Activated CD4-positive, alpha-beta T cell treated with anti-CD3 and anti-CD28 coated beads, Interleukin-2, amount 50 U/mL, for 48 hours (primary cell): Measurements from ENCODE around the gene PLPP2.
"Not testable (repeated sequence)": the region's sequence is repeated elsewhere in the genome, so short reads cannot be mapped to it uniquely, and the experiment has no call there.

ENCODE experiments used
- DNase-seq, 2 experiments: peaks; one replicate each; pipeline ENCODE4 v3.0.0-alpha.2; 2020

Gene PLPP2

DNA sequence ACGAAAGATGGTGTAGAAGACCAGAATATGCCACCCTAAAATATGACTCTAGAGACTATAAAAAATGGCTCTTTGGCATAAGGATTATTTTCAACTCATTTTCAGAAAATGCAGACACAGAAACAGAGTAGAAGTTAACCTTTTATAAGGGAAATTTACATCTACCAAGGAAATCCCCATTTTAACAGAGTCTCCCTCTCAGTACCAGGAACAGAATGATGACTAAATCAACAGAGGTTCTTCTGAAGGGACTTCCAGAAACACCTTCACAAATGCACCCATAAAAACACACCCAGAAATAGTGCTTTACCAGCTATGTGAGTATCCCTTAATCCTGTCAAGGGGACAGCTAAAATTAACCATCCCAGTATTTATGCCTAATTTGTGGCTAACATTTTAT lies 29.1 kb downstream of the PLPP2 start:
- no peak for DNase-seq

DNA sequence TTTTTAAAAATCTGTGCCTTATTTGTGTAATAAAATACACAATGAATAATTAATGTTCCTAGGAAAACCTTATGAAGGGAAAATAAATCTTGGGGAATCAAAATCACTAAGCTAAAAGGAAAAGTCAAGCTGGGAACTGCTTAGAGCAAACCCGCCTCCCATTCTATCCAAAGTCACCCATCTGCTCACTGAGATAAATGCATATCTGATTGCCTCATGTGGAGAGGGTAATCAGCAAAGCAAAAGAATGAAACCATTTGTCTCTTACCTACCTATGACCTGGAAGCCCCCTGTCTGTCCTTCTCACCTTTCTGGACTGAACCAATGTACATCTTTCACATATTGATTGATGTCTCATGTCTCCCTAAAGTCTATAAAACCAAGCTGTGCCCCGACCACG lies 34.4 kb downstream of the PLPP2 start:
- not testable (repeated sequence) for DNase-seq

DNA sequence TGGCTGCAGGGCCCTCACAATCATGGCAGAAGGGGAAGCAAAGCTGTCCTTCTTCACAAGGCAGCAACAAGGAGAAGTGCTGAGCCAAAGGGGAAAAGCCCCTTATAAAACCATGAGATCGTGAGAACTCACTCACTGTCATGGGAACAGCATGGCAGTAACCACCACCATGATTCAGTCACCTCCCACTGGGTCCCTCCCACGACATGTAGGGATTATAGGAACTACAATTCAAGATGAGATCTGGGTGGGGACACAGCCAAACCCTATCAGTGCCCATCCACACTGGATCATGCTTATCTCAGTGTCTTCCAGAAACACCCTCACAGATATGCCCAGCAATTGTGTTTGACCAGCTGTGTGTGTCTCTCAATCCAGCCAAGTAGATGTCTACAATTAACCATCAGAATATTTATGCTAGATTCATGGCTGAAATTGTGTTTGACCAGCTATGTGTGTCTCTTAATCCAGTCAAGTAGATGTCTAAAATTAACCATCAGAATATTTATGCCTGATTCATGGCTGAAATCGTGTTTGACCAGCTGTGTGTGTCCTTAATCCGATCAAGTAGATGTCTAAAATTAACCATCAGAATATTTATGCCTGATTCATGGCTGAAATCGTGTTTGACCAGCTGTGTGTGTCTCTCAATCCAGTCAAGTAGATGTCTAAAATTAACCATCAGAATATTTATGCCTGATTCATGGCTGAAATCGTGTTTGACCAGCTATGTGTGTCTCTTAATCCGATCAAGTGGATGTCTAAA lies 38.6 kb downstream of the PLPP2 start:
- not testable (repeated sequence) for DNase-seq

DNA sequence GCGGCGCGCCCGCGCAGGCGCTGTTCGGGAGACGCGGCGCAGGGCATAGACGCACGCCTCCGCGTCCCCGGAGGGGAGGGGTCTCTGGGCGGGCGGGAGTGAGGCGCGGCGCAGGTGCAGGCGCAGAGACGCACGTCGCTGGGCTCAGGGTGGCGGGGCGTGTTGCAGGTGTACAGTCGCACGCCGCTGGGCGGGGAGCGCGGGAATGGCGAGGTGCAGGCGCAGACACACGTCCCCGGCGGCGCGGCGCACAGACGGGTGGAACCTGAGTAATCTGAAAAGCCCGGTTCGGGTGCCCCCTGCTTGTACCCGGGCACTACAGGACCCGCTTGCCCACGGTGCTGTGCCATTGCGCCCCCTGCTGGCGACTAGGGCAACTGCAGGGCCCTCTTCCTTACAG lies 44.7 kb downstream of the PLPP2 start:
- DNase-seq, result no peak

DNA sequence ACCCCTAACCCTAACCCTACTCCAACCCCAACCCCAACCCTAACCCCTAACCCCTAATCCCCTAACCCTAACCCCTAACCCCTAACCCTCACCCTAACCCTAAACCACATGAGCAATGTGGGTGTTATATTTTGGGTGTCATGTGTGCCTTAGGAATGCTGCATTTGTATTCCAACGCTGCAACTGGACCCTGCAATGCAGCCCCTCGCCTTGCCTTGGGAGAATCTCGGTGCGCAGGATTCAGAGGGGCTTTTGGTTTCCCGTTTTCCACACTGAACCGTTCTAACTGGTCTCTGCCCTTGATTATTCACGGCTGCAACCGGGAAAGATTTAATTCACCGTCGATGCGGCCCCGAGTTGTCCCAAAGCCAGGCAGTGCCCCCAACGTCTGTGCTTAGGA lies 45.3 kb downstream of the PLPP2 start:
- not testable (repeated sequence) for DNase-seq

DNA sequence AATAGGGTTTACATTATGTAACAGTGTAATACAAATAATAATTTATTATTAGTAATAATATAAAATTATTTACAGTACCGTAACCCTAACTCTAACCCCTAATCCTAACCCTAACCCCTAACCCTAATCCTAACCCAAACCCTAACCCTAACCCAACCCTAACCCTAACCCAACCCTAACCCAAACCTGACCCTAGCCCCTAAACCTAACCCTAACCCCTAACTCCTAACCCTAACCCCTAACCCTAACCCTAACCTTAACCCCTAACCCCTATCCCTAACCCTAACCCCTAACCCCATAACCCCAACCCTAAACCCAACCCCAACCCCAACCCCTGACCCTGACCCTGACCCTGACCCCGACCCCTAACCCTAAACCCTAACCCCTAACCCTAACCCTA lies 45.7 kb downstream of the PLPP2 start:
- DNase-seq, result no peak
